A172 (cell line): Measurements from ENCODE around the gene PRR16. TPM values are rescaled to one million over a fixed set of nuclear protein-coding genes. Genes with fewer than 3 reads are reported as not detected.

ENCODE experiments used
- DNase-seq: peaks from one replicate; pipeline ENCODE4 v3.0.0-alpha.2; 2015; ENCODE audit warnings: low spot score
- total RNA-seq: library from RNA; depleted of rRNA; stranded (reverse); fragments of >200 nt; shearing (Covaris generic); gene quantifications from 2 replicates; pipeline ENCODE4 v1.2.3, GENCODE V29; 2014

Gene PRR16
- total RNA-seq, 1 experiment from 2014 or later: 4.0 TPM

- peak; percentile 11 for DNase-seq
Observed at GRCh38 chr5:120516805-120517204, 52.7 kb downstream of the PRR16 start.

GRCh38 chr5:120517607-120518252 lies 53.6 kb downstream of the PRR16 start:
- DNase-seq: no peak

- DNase-seq: no peak
Observed at GRCh38 chr5:120518581-120518980, 54.5 kb downstream of the PRR16 start.

GRCh38 chr5:120527251-120527650 lies 63.2 kb downstream of the PRR16 start:
- DNase-seq: no peak

GRCh38 chr5:120528609-120529008 lies 64.5 kb downstream of the PRR16 start:
- DNase-seq: no peak

DNA sequence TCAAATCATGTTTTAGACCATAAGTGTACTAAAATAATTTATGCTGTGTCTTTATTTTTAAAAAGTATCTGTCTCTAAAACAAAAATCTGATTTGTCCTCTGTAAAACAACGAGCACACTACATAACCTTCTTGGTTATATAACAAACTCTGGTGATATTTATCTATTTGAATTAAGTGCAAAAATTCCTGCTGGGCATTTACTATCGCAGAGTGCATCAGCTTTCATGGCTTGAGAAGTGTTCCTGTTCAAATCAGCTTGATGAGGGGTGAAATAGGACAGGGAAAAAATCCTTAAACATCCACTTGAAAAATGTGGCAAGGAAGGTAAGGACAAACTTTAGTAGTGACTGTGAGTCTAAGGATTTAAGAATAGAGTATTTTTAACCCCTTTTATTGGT lies 65.3 kb downstream of the PRR16 start:
- no peak for DNase-seq

- no peak for DNase-seq
Observed at GRCh38 chr5:120531215-120531614, 67.1 kb downstream of the PRR16 start.

DNA sequence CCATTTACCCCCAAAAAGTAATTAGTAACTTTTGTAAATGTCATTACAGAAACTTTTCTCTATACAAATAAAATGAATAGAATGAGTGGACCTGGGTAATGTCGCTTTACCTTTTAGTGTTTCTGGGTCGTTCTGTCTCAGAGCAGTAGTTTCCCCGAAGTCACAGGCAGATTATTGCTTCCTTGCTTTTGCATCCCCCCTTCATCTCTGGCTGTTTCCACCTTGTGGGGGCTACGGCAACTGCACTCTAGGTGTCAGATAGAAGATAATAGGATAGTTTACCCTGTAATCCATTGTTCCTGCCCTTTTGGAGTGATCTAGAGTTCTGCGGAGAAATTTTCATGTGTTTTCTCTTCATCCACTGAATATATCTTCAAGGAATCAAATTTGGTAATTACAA lies 68.7 kb downstream of the PRR16 start:
- DNase-seq: no peak

DNA sequence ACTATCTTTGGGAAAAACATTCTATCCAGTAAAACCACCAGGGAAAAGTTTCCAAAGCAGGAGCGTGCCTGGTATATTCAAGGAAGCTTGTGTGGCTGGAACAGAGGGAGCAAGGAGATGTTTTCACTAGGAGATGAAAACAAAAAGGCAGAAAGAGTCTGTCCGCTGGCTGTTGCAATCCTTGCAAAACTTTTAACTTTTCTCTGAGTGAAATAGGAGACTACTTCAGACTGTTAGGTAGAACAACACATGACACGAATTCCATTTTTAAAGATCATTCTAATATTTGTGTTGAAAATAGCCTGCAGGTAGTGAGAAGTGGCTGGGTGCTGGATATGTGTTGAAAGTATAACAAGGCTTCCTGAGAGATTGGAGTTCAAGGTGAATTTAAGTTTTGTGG lies 69.5 kb downstream of the PRR16 start:
- DNase-seq: no peak

- DNase-seq: no peak
Observed at GRCh38 chr5:120535900-120536299, 71.8 kb downstream of the PRR16 start.

DNA sequence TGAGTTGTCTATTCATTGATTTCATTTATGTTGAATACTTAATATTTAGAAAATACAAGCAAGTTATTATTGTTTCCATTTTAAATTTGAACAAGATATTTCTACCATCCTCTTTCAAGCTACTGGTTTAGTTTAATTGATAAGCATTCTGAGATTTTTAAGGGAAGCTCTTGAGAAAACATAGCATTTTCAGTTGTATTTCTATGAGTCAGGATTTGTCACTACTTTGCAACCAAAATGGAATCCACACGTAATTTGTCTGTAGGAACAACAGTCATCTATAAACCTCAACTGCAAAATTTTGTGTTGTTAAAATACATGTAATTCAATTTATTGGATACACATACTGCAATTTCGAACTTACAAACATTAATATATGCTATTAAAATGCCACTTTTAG lies 74.0 kb downstream of the PRR16 start:
- DNase-seq: peak; percentile 30

- DNase-seq: peak; percentile 38
Observed at GRCh38 chr5:120538644-120539043, 74.5 kb downstream of the PRR16 start.

GRCh38 chr5:120539471-120539870 lies 75.4 kb downstream of the PRR16 start:
- DNase-seq: no peak

DNA sequence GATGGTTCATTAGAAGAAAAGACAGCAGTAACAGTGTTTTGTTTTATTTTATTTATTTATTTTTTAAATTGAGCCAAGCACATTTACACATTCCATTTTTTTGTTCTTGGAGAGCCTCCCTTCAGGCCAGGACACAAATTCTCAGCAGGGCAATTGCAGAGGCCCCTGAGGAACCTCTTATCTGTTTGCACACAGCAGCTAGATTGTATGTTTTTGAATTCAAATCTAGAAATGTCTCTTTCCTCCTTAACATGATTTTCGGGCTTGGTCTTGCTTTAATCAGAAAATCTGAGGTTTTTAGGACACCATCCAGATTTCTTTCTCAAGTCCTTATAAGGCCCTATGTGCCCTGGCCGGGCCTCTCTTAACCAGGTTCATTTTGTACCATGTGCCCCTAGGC lies 76.0 kb downstream of the PRR16 start:
- DNase-seq: no peak

DNA sequence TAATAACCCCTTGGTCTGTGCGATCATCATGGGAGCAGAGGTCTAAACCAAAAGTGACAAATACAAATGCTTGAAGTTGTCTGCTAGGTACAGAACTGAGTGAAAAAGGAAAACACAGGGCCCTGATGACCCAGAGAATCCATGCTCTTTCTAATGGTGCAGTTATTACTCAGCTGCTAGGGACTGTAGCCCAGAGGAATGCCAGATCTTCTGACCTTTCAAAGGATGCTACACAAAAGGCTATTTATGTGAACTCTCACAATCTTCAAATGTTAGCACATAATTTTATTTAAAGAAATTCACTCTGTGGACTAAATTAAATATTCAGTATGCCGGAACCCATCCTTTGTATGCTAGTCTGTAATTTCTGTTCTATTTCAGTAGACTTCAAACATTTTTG lies 79.9 kb downstream of the PRR16 start:
- DNase-seq: no peak

GRCh38 chr5:120545007-120545406 lies 80.9 kb downstream of the PRR16 start:
- no peak for DNase-seq

GRCh38 chr5:120545951-120546350 lies 81.9 kb downstream of the PRR16 start:
- no peak for DNase-seq

DNA sequence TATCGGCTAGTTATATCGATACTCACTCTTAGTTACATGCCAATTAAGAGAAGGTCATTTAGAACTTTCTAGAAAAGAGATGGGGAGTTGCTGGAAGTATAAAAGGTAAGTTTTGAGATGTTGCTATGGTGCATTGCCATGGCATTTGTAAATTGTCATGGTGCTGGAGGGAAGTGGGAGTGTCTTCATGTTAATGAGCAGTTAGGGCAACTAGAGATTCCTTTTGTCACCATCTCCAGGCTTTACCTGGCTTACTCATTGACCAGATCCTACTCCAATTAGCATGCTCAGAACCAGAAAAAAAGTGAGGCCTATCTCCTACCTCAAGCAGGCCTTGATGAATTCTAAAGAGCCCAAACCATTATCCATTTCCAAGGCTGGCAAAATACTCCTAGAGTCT lies 82.8 kb downstream of the PRR16 start:
- no peak for DNase-seq

DNA sequence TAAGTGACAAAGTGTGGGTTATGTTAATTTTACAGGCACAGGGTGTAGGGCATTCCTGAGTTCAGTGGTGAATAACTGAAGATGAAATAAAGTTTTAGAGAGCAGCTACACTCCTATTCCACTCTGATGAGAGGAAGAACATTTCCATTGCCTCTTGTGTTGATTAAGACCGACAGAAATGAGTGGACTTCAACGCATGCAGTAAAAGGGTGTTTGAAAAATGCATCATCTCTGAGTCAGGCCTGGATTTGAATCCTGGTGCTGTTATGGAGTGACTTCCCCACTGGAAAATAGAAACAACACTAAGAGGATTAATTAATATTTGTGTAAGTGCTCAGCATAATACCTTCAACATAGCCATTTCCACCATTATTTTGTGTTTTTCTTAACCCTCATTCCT lies 86.3 kb downstream of the PRR16 start:
- no peak for DNase-seq

GRCh38 chr5:120552638-120553037 lies 88.5 kb downstream of the PRR16 start:
- DNase-seq: no peak

GRCh38 chr5:120555345-120555744 lies 91.2 kb downstream of the PRR16 start:
- DNase-seq: no peak

- peak; percentile 29 for DNase-seq
Observed at GRCh38 chr5:120564013-120564412, 99.9 kb downstream of the PRR16 start.

DNA sequence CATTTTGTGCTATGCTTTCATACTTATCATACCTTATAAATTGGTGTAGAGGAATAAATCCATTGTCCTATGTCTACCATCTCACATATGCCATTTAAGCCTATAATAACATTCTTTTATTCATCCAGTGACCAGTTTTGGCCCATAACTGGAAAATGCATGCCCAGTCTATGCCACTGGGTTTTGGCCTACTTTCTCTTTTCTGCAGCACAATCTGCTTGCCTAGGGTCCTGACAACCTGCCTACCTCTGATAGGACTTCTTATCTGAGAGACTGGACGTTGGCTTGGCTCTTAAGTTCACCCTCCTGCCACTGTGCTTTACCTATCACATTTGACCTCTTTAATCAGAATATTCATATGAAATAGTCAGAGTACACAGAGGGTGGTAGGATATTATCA lies 103.0 kb downstream of the PRR16 start:
- DNase-seq: no peak

DNA sequence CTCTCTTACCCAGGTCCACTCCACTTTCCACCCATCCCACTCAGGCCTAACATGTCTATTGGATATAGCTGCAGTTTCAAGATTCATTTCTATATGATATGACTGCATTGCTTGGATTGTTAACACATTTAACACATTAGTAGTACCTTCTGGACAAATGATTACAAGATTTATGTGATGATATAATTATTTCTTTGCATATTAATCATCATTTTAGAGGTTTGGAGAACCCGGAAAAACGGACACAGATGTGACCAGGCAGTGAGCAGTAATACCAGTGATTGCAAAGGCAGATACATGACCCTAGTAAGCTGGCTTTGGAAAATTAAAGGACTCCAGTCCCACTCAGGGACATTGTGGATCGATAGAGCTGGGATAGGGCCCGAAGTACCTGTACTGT lies 103.8 kb downstream of the PRR16 start:
- DNase-seq: no peak
